C4-2B (cell line): Measurements from ENCODE around the gene CEP295NL.

Source experiments
- H3K27ac ChIP-seq: fragments of 450-650 bp; 2 replicates; pipeline ENCODE4 v1.5.1; 2017
- CTCF ChIP-seq: fragments of 450-650 bp; conservative IDR thresholded peaks from 2 replicates; pipeline ENCODE4 v1.5.1; 2017; ENCODE audit warnings: mild to moderate bottlenecking
- ZFX ChIP-seq: fragments of 450-650 bp; IDR thresholded peaks from 2 replicates; pipeline ENCODE4 v1.6.1; 2017

The CEP295NL gene

GRCh38 chr17:78898075-78898836 is 4.7 kb downstream of the CEP295NL start:
- no peak for TF ChIP-seq CTCF
- TF ChIP-seq ZFX: no peak
- H3K27ac ChIP-seq: no peak overlapping the region

GRCh38 chr17:78897664-78898047 is 5.3 kb downstream of the CEP295NL start:
- TF ChIP-seq ZFX (no peak), CTCF (no peak)
- H3K27ac ChIP-seq: no peak overlapping the region

- no peak overlapping the region for H3K27ac ChIP-seq
- no peak for TF ChIP-seq CTCF
- TF ChIP-seq ZFX: no peak
Measured at GRCh38 chr17:78896834-78897663, 6.0 kb downstream of the CEP295NL start.

- H3K27ac ChIP-seq: no peak overlapping the region
- TF ChIP-seq ZFX (no peak), CTCF (no peak)
Measured at GRCh38 chr17:78896091-78896833, 6.7 kb downstream of the CEP295NL start.

GRCh38 chr17:78895322-78895721 is 7.7 kb downstream of the CEP295NL start:
- H3K27ac ChIP-seq: no peak overlapping the region
- no peak for TF ChIP-seq ZFX
- TF ChIP-seq CTCF: no peak

GRCh38 chr17:78893684-78894083 is 9.3 kb downstream of the CEP295NL start:
- no peak for TF ChIP-seq ZFX
- no peak for TF ChIP-seq CTCF
- no peak overlapping the region for H3K27ac ChIP-seq
